ENCODE data around the gene KIAA1217.

GRCh38 chr10:24205821-24206220 lies 3.1 kb upstream of the KIAA1217 start:
- TF ChIP-seq CTCF (IDR thresholded peaks at IDR 0.05 in 2 of 3, conservative IDR thresholded peaks at IDR 0.05 in 1 of 3; ENCODE audit: borderline replicate concordance in 1 of 3, insufficient read depth in 1 of 3, low read depth in 2 of 3, low read length in 2 of 3): no peak
- TF ChIP-seq MAX (IDR thresholded peaks at IDR 0.05): no peak
- no peak for TF ChIP-seq RAD21 (IDR thresholded peaks at IDR 0.05; ENCODE audit: low read depth)
- no peak for TF ChIP-seq ZFX (IDR thresholded peaks at IDR 0.05)
- TF ChIP-seq FOSL1 (IDR thresholded peaks at IDR 0.05; ENCODE audit: low read depth): no peak
- TF ChIP-seq POLR2A (IDR thresholded peaks at IDR 0.05; ENCODE audit: borderline replicate concordance, extremely low read depth, insufficient read depth, insufficient read length): no peak
- TF ChIP-seq POLR2AphosphoS5 (IDR thresholded peaks at IDR 0.05; ENCODE audit: low read depth, low read length): no peak
- no peak for TF ChIP-seq EZH2phosphoT487 (IDR thresholded peaks at IDR 0.05; ENCODE audit: borderline replicate concordance)
- no peak for TF ChIP-seq SIN3A (IDR thresholded peaks at IDR 0.05; ENCODE audit: low read depth)
- TF ChIP-seq ZNF274 (IDR thresholded peaks at IDR 0.05; ENCODE audit: low read depth, low read length): no peak
